ENCODE measurements around the gene TMTC2.

The TMTC2 gene

GRCh38 chr12:83158613-83159207 is 472.0 kb downstream of the TMTC2 start:
- DNase-seq, result no peak

- no peak for DNase-seq
Measured at GRCh38 chr12:83161456-83161855, 474.8 kb downstream of the TMTC2 start.

GRCh38 chr12:83168751-83169150 is 482.0 kb downstream of the TMTC2 start:
- DNase-seq, result no peak

GRCh38 chr12:83172441-83172840 is 485.7 kb downstream of the TMTC2 start:
- DNase-seq, result no peak

- no peak for DNase-seq
Measured at GRCh38 chr12:83172866-83173649, 486.4 kb downstream of the TMTC2 start.

- no peak for DNase-seq
Measured at GRCh38 chr12:83179999-83180398, 493.3 kb downstream of the TMTC2 start.

GRCh38 chr12:83181074-83181473 is 494.4 kb downstream of the TMTC2 start:
- no peak for DNase-seq

GRCh38 chr12:83183132-83183531 is 496.4 kb downstream of the TMTC2 start:
- no peak for DNase-seq

All from SW 1271 (cell line).